Ovary (tissue), 9 donors: Measurements from ENCODE around the gene SEMA6A. TPM values are rescaled to one million over a fixed set of nuclear protein-coding genes. Genes with fewer than 3 reads are reported as not detected.

Experiments used
- DNase-seq, 5 donors: peaks; one replicate each; pipeline ENCODE4 v3.0.0-alpha.2; 2019 to 2020
- H3K27ac ChIP-seq, 2 donors: fragments of 200-600 bp; one replicate each; pipeline versions ENCODE4 v1.5.1 to v1.8.0; 2019 to 2022
- H3K27me3 ChIP-seq: fragments of 200-600 bp; one replicate; pipeline ENCODE4 v1.8.0; 2022
- H3K36me3 ChIP-seq: fragments of 200-600 bp; sonication (generic); one replicate; pipeline ENCODE4 v1.5.1; 2019
- H3K4me1 ChIP-seq: one replicate; pipeline ENCODE4 v1.8.1; 2013; ENCODE audit warnings: mild to moderate bottlenecking, moderate library complexity; ENCODE audit not compliant: insufficient read depth
- H3K4me3 ChIP-seq: fragments of 200-600 bp; sonication (generic); one replicate; pipeline ENCODE4 v1.5.1; 2017
- H3K9me3 ChIP-seq, 2 donors: fragments of 200-600 bp in 1 of 2; sonication (generic) in 1 of 2; one replicate each; pipeline versions ENCODE4 v1.5.1 to v1.8.1; 2013 to 2019; ENCODE audit warnings: mild to moderate bottlenecking in 1 of 2, moderate library complexity in 1 of 2
- CTCF ChIP-seq, 3 donors: fragments of 450-650 bp in 2 of 3; fragments of 200-600 bp in 1 of 3; IDR thresholded peaks; one replicate each; pipeline versions ENCODE4 v1.5.1 to v1.8.0; 2016 to 2022; ENCODE audit warnings: antibody characterized with exemption in 3 of 3, mild to moderate bottlenecking in 1 of 3
- EP300 ChIP-seq: sonication (generic); formaldehyde crosslinking; IDR thresholded peaks from one replicate; pipeline ENCODE4 v1.6.1; 2017; ENCODE audit warnings: antibody characterized with exemption
- POLR2A ChIP-seq: fragments of 450-650 bp; IDR thresholded peaks from one replicate; pipeline ENCODE4 v1.6.1; 2017; ENCODE audit warnings: antibody characterized with exemption, mild to moderate bottlenecking, moderate library complexity
- WGBS, 3 donors: extraction: QIAGEN DNeasy Blood & Tissue Kit in 1 of 3; methylation state at CpG; one replicate each; pipeline versions ENCODE4 v1.1.5 to v1.1.7; 2013 to 2017; 5-methylcytosine and 5-hydroxymethylcytosine counted together
- intact Hi-C, 4 donors: fragments of 100-400 bp; cut with DNase I; formaldehyde crosslinking; loops; one replicate each; pipeline versions ENCODE4 v1.11.0 to v1.15.1; 2022 to 2023
- polyA plus RNA-seq, 2 donors: library from polyadenylated mRNA; stranded (reverse); fragments of 200-250 nt in 1 of 2; fragments of 350-450 nt in 1 of 2; fragmentation: Illumina TruSeq in 1 of 2; extraction: RNeasy Lipid Tissue Mini Kit (QIAGEN cat#74804) in 1 of 2; gene quantifications; one replicate each; pipeline ENCODE4 v1.2.3, GENCODE V29; 2013 to 2014
- total RNA-seq, 7 donors: library from RNA; depleted of rRNA in 2 of 7; stranded (reverse); fragments of >200 nt in 2 of 7; fragmentation: NEBNext Ultra II Directional in 3 of 7; extraction: Animal tissue kit (Norgen Biotek cat#: 25700) in 3 of 7; gene quantifications; one replicate each; pipeline versions ENCODE4 v1.1.0 to v1.2.4, GENCODE V29; 2016 to 2023
- donor health status: DM: no; HTN: no; CAD: no; lungs with moderate emphysema.
- donor health status: DM: no; HTN: no; CAD: no.
- donor health status: Bipolar disorder and iron deficiency.
- donor health status: DM: yes; HTN: yes; CAD: no.
- donor health status: DM: no; HTN: no; CAD: no.
- donor health status: DM: yes; HTN: yes; CAD: no.

Gene SEMA6A
- total and polyA plus RNA-seq, 9 donors = 5.7 to 57.1 (median 26.3) TPM

GRCh38 chr5:116564312-116564711 is 10.3 kb downstream of the SEMA6A start:
- DNase-seq = no peak
- H3K4me1 ChIP-seq = peaks cover 2% of the 10 kb centered on the region
- no peaks in the 10 kb centered on the region for H3K9me3 ChIP-seq
- no peak for TF ChIP-seq POLR2A
- no peak for TF ChIP-seq CTCF (IDR thresholded peaks at IDR 0.05)
- no peak for TF ChIP-seq EP300
- intact Hi-C loops = no loop called here
- H3K27ac ChIP-seq = no peak overlapping the region
- H3K36me3 ChIP-seq = no peaks in the 10 kb centered on the region
- WGBS, 3 donors = 35 to 53% (median 53%) methylated on average over 3 of the region's 3 CpGs
- no peak overlapping the region for H3K4me3 ChIP-seq
- no peaks in the 10 kb centered on the region for H3K27me3 ChIP-seq

DNA sequence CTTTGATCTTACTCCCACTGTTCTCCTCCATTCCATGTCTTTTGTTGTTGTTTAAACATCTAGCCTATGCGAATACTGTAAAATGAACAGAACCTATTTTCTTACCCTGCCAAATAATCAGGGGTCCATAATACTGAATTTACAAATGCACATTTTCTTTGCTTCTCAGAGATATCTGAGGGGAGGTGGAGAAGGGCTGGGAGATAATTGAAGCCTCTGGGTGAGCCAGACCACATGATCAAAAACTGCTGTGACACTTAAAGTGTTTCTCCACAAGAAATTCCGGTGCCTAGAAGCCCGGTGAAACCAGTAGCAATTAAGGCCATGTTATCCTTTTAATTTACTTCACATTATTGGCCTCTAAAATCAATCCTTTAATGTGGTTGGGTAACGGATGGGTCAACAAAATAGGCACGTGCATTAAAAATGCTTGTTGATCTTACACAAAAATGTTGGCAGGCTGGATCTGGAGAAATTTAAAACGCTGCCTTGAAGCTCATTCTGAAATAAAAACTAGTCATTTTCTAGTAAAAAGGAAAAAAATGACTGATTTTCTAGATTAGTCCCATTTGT is 10.8 kb downstream of the SEMA6A start:
- TF ChIP-seq POLR2A = no peak
- no peak for TF ChIP-seq EP300
- TF ChIP-seq CTCF (IDR thresholded peaks at IDR 0.05) = no peak
- 14 to 38% (median 21%) methylated on average over 6 of the region's 6 CpGs for WGBS, 3 donors

DNA sequence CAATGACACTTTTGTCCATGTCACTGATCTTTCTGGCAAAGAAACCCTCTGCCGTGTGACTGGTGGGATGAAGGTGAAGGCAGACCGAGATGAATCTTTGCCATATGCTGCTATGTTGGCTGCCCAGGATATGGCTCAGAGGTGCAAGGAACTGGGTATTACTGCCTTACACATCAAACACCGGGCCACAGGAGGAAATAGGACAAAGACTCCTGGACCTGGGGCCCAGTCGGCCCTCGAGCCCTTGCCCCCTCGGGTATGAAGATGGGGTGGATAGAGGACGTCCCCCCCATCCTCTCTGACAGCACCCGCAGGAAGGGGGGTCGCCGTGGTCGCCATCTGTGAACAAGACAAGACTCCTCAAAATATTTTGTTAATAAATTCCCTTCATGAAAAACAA is 12.0 kb downstream of the SEMA6A start:
- intact Hi-C loops = no loop called here

More for the DNA sequence above, 10.8 kb downstream of the SEMA6A start:
- intact Hi-C loops = no loop called here
- DNase-seq = no peak
- Histone ChIP-seq H3K27me3 (no peaks in the 10 kb centered on the region), H3K36me3 (no peaks in the 10 kb centered on the region), H3K4me3 (no peak overlapping the region), H3K27ac (no peak overlapping the region), H3K9me3 (no peaks in the 10 kb centered on the region), H3K4me1 (peaks cover 2% of the 10 kb centered on the region)

GRCh38 chr5:116561658-116562057 is 13.0 kb downstream of the SEMA6A start:
- Histone ChIP-seq H3K4me3 (no peak overlapping the region), H3K36me3 (no peaks in the 10 kb centered on the region), H3K4me1 (peaks cover 2% of the 10 kb centered on the region), H3K9me3 (no peaks in the 10 kb centered on the region), H3K27ac (no peak overlapping the region), H3K27me3 (no peaks in the 10 kb centered on the region)
- TF ChIP-seq POLR2A (no peak), CTCF (IDR thresholded peaks at IDR 0.05) (no peak), EP300 (no peak)
- intact Hi-C loops = no loop called here
- 74 to 85% (median 79%) methylated on average over 3 of the region's 3 CpGs for WGBS, 3 donors
- DNase-seq = no peak

More for the DNA sequence above, 12.0 kb downstream of the SEMA6A start:
- H3K27ac ChIP-seq = no peak overlapping the region
- H3K4me3 ChIP-seq = no peak overlapping the region
- H3K4me1 ChIP-seq = peaks cover 2% of the 10 kb centered on the region
- no peak for DNase-seq
- H3K9me3 ChIP-seq = no peaks in the 10 kb centered on the region
- H3K27me3 ChIP-seq = no peaks in the 10 kb centered on the region
- no peaks in the 10 kb centered on the region for H3K36me3 ChIP-seq
- TF ChIP-seq CTCF (IDR thresholded peaks at IDR 0.05) (no peak), POLR2A (no peak), EP300 (no peak)
- 86 to 93% (median 87%) methylated on average over 11 of the region's 11 CpGs for WGBS, 3 donors
